Caco-2 (cell line): ENCODE data around the gene ERC2. TPM values are rescaled to one million over a fixed set of nuclear protein-coding genes. Genes with fewer than 3 reads are reported as not detected.

ENCODE experiments used
- BruUV-seq: library from RNA; stranded (reverse); fragments of 400-500 nt; replicated peaks from 2 replicates; lab custom pipeline; 2021; lab: Mats Ljungman, UMichigan
- CTCF ChIA-PET: fragments of 300-600 bp; sonication (Branson Sonifier 250); formaldehyde crosslinking; loops from one replicate; lab custom pipeline; 2022; ENCODE audit warnings: antibody characterized with exemption; lab: Charles Lee
- POLR2A ChIA-PET: fragments of 300-600 bp; sonication (Branson Sonifier 250); formaldehyde crosslinking; loops from one replicate; lab custom pipeline; 2022; ENCODE audit warnings: antibody characterized with exemption; lab: Charles Lee
- DNase-seq, 2 experiments: peaks; one replicate each; pipeline versions ENCODE4 v3.0.0 to v3.0.0-alpha.2; 2020 to 2022
- H3K27me3 ChIP-seq: replicated peaks from 2 replicates; pipeline ENCODE4 v1.6.0; 2011; ENCODE audit warnings: low read length; ENCODE audit not compliant: control insufficient read depth, insufficient read depth
- H3K36me3 ChIP-seq: 2 replicates; pipeline ENCODE4 v1.5.1; 2011; ENCODE audit warnings: low read length; ENCODE audit not compliant: control insufficient read depth, insufficient read depth
- H3K4me1 ChIP-seq: fragments of 250-450 bp; sonication (Bioruptor Pico); 2 replicates; pipeline ENCODE4 v1.5.1; 2020; ENCODE audit warnings: mild to moderate bottlenecking
- H3K4me3 ChIP-seq: 2 replicates; pipeline ENCODE4 v1.5.1; 2011; ENCODE audit warnings: low read depth, mild to moderate bottlenecking, control low read depth, low read length
- H3K9me3 ChIP-seq: fragments of 250-450 bp; sonication (Bioruptor Pico); 2 replicates; pipeline ENCODE4 v1.5.1; 2020; ENCODE audit warnings: mild to moderate bottlenecking, moderate library complexity
- H3K27ac Mint-ChIP-seq: one replicate; pipeline ENCODE4 v1.8.0; 2022; ENCODE audit warnings: mixed read lengths; ENCODE audit not compliant: unreplicated experiment
- H3K27me3 Mint-ChIP-seq: one replicate; pipeline ENCODE4 v1.8.0; 2022; ENCODE audit warnings: mixed read lengths; ENCODE audit not compliant: insufficient read depth, unreplicated experiment
- H3K36me3 Mint-ChIP-seq: one replicate; pipeline ENCODE4 v1.8.0; 2022; ENCODE audit warnings: mild to moderate bottlenecking, mixed read lengths; ENCODE audit not compliant: insufficient read depth, unreplicated experiment
- H3K4me1 Mint-ChIP-seq: one replicate; pipeline ENCODE4 v1.8.0; 2022; ENCODE audit warnings: low read depth, mixed read lengths; ENCODE audit not compliant: unreplicated experiment
- H3K4me3 Mint-ChIP-seq: one replicate; pipeline ENCODE4 v1.8.0; 2022; ENCODE audit warnings: mild to moderate bottlenecking, moderate library complexity, mixed read lengths; ENCODE audit not compliant: unreplicated experiment
- H3K9me3 Mint-ChIP-seq: one replicate; pipeline ENCODE4 v1.8.0; 2022; ENCODE audit warnings: mixed read lengths; ENCODE audit not compliant: unreplicated experiment
- CTCF ChIP-seq, 2 experiments: fragments of 200-600 bp in 1 of 2; IDR thresholded peaks; 1 replicate in 1 of 2; 2 replicates in 1 of 2; pipeline versions ENCODE4 v1.5.1 to v1.8.0; 2011 to 2022; ENCODE audit warnings: antibody characterized with exemption in 1 of 2, control low read depth in 1 of 2, inconsistent platforms in 1 of 2, low read depth in 1 of 2, low read length in 1 of 2, mild to moderate bottlenecking in 1 of 2, moderate library complexity in 1 of 2; ENCODE audit not compliant: insufficient read depth in 1 of 2, severe bottlenecking in 1 of 2, unreplicated experiment in 1 of 2
- intact Hi-C: fragments of 100-400 bp; cut with micrococcal nuclease; formaldehyde crosslinking; loops from one replicate; pipeline ENCODE4 v1.10.0; 2022; ENCODE audit not compliant: unreplicated experiment
- total RNA-seq: library from RNA; stranded (reverse); gene quantifications from 2 replicates; pipeline ENCODE4 v1.2.3, GENCODE V29; 2022

Gene ERC2
- total RNA-seq, 1 experiment from 2014 or later = 0.54 TPM

GRCh38 chr3:56410576-56410975 lies 57.7 kb downstream of the ERC2 start:
- no peaks in the 10 kb centered on the region for H3K9me3 Mint-ChIP-seq
- Histone ChIP-seq H3K9me3 (no peaks in the 10 kb centered on the region), H3K27me3 (no peaks in the 10 kb centered on the region), H3K4me3 (no peak overlapping the region), H3K4me1 (no peaks in the 10 kb centered on the region), H3K36me3 (no peaks in the 10 kb centered on the region)
- intact Hi-C loops = no loop called here
- no peak for TF ChIP-seq CTCF (IDR thresholded peaks at IDR 0.05; ENCODE audit: insufficient read depth in 1 of 2, low read depth in 1 of 2, low read length in 1 of 2, severe bottlenecking in 1 of 2, unreplicated experiment in 1 of 2)
- no peak overlapping the region for H3K4me3 Mint-ChIP-seq
- peaks cover 14% of the 10 kb centered on the region for H3K27me3 Mint-ChIP-seq
- ChIA-PET CTCF (no interaction called here), POLR2A (no interaction called here)
- H3K27ac Mint-ChIP-seq = no peak overlapping the region
- DNase-seq = no peak
- BruUV-seq = no TSS peak
- no peaks in the 10 kb centered on the region for H3K4me1 Mint-ChIP-seq
- no peaks in the 10 kb centered on the region for H3K36me3 Mint-ChIP-seq

DNA sequence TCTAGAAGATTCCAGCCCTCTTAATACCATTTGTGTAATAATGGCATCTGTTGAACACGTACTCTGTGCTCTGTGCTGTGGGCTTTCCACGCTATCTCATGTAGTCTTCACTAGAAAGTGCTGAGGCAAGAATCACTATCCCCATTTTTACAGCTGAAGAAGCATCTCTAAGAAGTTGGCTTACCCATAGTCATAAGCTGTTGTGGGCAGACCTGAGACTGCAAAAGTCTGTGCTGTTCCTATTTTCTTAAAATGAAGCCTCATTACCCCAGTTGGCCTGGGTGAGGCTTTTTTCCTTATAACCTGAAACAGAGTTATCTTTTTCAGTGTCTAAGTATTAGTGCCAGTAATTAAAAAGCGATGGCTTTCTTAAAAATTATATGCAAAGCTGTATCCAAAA lies 58.5 kb downstream of the ERC2 start:
- H3K9me3 Mint-ChIP-seq = no peaks in the 10 kb centered on the region
- H3K27ac Mint-ChIP-seq = no peak overlapping the region
- H3K4me3 Mint-ChIP-seq = no peak overlapping the region
- Histone ChIP-seq H3K36me3 (no peaks in the 10 kb centered on the region), H3K27me3 (no peaks in the 10 kb centered on the region), H3K9me3 (no peaks in the 10 kb centered on the region), H3K4me3 (no peak overlapping the region), H3K4me1 (no peaks in the 10 kb centered on the region)
- peaks cover 15% of the 10 kb centered on the region for H3K27me3 Mint-ChIP-seq
- H3K4me1 Mint-ChIP-seq = no peaks in the 10 kb centered on the region
- no peaks in the 10 kb centered on the region for H3K36me3 Mint-ChIP-seq
- ChIA-PET POLR2A (no interaction called here), CTCF (no interaction called here)
- intact Hi-C loops = no loop called here
- no peak for DNase-seq
- TF ChIP-seq CTCF (IDR thresholded peaks at IDR 0.05; ENCODE audit: insufficient read depth in 1 of 2, low read depth in 1 of 2, low read length in 1 of 2, severe bottlenecking in 1 of 2, unreplicated experiment in 1 of 2) = no peak
- BruUV-seq = no TSS peak

DNA sequence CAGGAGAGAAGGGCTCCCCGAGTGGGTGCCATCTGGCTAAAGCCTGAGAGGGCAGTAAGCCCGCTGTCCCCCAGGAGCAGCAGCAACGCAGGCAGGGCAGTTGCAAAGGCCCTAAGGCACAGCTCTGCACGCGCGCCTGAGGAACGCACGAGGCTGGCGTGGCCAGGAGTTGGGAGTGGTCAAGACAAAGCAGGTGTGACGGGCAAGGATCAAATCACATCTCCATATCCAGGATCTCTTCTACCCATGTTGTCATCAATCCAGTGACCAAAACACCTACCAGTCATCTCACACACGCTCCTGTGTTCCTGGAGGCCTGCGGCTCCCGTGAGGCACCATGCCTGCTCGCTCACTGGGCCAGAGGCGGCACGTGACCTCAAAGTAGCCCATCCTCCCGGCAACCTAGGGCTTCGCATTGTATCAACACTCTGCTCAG lies 59.5 kb downstream of the ERC2 start:
- H3K27ac Mint-ChIP-seq = no peak overlapping the region
- no peaks in the 10 kb centered on the region for H3K9me3 Mint-ChIP-seq
- H3K4me1 Mint-ChIP-seq = no peaks in the 10 kb centered on the region
- Histone ChIP-seq H3K36me3 (no peaks in the 10 kb centered on the region), H3K4me3 (no peak overlapping the region), H3K4me1 (no peaks in the 10 kb centered on the region), H3K9me3 (no peaks in the 10 kb centered on the region), H3K27me3 (no peaks in the 10 kb centered on the region)
- DNase-seq = no peak
- intact Hi-C loops = no loop called here
- ChIA-PET POLR2A (no interaction called here), CTCF (no interaction called here)
- no TSS peak for BruUV-seq
- H3K36me3 Mint-ChIP-seq = no peaks in the 10 kb centered on the region
- H3K4me3 Mint-ChIP-seq = no peak overlapping the region
- H3K27me3 Mint-ChIP-seq = peaks cover 17% of the 10 kb centered on the region
- TF ChIP-seq CTCF (IDR thresholded peaks at IDR 0.05; ENCODE audit: insufficient read depth in 1 of 2, low read depth in 1 of 2, low read length in 1 of 2, severe bottlenecking in 1 of 2, unreplicated experiment in 1 of 2) = no peak
